Iris pigment epithelial cell (primary cell): ENCODE results near the gene COL5A1.

Source experiments
- DNase-seq: peaks from one replicate; pipeline ENCODE4 v3.0.0-alpha.2; 2011; ENCODE audit warnings: low read depth

COL5A1 gene

DNA sequence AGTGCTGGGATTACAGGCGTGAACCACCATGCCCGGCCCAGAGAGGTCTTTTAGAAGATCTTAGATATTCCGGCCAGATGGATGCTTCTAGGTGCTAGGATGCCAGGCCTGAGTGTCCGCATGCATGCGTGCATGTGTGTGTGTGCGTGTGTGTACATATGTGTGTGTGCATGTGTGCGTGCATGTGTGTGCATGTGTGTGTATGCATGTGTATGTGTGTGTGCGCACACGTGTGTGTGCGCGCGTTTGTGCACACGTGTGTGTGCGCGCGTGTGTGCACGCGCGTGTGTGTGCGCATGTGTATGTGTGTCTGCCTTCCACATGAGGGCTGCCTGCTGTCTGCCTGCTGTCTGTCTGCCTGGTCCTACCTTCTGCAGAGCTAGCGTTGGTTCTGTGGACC lies 151.0 kb downstream of the COL5A1 start:
- DNase-seq = no peak

DNA sequence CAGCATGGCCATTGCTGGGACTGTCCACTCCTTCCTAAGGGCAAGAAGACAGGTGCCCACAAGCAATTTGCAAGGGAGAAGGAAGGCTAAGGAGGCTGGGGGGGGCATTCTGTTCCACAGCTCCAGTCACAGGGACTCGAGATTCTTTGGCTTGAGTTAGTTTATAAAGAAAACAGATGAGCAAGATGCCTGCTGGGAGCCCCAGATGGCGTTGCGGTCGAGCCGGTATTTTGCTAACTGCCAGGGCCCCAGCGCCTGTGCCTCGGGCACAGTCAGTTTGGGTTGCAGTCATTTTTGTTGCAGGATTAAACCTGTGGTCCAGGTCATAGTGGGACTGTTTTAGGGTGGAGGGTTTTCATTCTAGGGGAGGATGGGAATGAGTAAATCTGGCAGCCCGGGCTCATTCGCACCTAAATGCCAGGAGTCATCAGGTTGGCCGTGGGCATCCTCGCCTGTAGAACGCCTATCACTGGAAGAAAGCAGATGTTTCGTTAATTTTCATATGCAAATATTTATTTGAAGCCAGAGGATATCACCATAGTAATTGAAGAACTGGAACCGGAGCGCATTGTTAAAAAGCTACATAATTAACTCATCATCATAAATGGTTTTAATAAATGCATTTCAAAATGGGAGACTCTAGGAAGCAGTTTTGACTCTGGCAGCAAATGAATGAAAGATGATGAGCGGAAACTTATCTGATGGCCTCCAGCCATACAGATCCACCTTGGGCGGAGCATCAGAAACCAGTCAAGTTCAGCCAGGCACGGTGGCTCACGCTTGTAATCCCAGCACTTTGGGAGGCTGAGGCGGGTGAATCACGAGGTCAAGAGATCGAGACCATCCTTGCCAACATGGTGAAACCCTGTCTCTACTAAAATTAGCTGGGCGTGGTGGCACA lies 151.9 kb downstream of the COL5A1 start:
- DNase-seq = no peak

DNA sequence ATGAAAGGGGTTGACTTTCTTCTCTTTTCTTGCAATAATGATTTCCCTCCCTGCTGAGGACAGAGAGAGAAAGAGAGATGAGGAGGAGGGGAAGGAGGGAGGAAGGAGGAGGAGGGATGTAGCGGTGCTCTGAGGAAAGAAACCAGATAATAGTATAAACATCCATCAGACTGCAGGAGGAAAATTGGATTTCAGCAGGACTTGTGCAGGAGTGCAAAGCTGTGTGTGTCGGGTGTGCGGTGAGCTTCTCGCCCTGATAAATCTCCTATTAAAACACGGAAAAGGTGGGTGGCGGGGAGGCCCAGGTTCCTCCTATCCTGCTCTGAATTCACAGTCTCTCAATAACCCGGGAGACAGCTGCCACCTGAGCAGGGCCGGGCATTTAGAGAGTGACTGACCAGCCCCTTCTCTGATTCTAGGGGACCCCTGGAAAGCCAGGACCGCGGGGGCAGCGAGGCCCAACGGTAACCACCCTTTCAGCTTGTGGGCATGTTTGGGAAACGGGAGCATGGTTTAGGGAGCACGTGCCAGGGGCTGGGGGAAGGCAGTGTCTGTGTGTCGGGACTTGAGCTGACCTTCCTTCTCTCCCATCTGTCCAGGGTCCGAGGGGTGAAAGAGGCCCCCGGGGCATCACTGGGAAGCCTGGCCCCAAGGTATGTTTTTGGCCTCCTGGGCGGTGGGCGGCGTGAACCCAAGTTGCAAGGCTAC lies 153.2 kb downstream of the COL5A1 start:
- no peak for DNase-seq

DNA sequence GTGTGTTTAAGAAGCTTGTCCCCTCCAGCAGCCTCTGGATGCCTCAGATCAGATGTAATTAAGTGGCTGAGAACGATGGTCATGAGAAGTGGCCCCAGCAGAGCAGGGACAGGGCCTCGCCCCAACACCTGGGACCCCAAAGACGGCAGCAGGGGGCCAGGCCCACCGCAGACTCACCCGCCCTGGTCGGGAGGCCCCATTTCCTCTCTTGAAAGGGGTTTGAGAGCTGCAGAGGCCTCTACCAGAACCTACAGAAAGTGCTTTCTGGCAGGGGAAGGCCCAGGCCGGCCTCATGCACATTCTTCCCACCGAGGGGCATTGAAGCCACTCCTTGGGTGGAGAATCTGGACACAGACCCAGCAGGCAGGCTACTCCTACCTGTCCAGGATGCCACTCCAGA lies 153.8 kb downstream of the COL5A1 start:
- no peak for DNase-seq

DNA sequence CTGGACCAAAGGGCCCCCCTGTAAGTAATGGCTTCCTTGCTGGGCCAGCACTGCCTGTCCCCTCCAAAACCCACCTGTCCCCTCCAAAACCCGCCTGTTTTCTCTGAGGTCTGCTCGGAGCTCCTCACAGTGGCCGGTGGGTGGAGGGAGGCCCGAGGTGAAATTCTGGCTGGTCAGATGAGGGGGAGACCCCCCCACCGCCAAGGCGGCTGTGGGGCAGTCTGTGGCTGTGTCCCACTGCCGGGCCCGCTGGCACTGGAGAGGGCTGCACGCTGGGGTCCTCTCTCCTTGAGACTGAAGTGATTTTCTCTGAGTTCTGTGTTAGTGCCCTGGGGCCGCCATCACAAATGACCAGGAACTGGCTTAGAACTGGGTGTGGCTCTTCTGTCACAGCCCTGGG lies 155.3 kb downstream of the COL5A1 start:
- DNase-seq = no peak

DNA sequence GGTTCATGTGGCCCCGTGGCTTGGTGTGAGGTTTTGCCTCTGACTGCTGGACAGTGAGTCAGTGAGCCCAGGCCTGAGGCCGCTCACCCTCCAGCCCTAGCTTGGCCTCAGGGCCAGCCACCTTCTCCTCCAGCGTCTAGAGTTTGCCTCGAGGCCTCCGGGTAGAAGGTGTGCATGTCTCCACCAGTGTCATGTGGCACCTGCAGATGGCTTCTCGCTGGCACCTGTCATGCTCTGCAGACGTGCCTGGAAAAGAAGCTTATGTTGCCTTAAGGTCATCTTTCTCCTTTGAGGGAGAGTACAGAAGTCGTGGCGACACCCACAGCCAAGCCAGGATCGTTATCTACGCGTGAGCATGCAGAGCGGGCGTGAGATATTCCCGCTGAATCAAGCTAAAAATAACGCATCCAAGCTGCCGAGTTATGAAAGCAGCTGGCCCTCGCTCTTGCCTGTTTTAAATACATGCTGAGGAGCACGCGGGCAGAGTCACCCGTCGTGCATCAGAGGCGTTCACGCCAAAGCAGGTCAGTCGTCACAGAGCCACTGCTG lies 159.3 kb downstream of the COL5A1 start:
- DNase-seq = no peak

DNA sequence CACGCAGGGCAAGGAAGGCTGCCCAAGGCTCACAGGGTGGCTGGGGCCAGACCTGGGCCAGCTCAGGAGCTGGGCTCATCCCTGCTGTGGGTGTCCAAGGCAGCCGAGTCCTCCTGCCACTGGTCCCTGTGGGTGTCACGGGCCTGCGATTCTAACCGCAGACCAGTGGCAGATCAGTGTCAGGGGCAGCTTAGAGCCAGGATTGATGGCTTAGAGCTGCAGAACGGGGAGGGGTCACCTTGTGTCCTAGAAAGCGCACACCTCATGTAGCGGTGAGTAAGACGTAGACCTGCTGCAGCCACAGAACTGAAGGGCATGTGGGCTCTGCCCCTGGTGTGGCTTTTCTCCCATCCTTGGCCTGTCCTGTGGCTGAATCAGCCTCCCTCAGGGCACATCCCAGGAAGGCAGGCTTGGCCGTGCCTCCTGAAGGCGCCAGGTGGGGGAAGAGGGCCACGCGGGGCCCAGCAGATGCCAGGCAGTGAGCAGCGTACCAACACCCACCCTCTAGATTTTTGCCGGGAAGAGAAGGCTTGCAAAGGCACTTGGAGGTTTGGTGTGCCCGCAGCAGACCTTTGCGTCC lies 160.7 kb downstream of the COL5A1 start:
- DNase-seq = no peak

DNA sequence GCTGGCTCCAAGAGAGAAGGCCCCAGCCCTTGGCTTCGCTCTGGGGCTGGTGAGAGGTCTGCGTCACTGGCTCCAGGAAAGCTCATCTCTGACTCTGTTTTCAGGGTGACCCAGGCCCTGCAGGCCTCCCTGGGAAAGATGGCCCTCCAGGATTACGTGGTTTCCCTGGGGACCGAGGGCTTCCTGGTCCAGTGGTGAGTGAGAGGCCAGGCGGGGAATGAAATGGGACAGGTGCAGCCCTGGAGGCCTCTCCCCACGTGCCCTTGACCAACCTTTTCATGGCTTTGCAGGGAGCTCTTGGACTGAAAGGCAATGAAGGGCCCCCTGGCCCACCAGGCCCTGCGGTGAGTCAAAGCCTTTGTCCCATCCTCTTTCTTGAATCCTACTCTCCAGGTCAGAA lies 163.3 kb downstream of the COL5A1 start:
- DNase-seq = no peak

DNA sequence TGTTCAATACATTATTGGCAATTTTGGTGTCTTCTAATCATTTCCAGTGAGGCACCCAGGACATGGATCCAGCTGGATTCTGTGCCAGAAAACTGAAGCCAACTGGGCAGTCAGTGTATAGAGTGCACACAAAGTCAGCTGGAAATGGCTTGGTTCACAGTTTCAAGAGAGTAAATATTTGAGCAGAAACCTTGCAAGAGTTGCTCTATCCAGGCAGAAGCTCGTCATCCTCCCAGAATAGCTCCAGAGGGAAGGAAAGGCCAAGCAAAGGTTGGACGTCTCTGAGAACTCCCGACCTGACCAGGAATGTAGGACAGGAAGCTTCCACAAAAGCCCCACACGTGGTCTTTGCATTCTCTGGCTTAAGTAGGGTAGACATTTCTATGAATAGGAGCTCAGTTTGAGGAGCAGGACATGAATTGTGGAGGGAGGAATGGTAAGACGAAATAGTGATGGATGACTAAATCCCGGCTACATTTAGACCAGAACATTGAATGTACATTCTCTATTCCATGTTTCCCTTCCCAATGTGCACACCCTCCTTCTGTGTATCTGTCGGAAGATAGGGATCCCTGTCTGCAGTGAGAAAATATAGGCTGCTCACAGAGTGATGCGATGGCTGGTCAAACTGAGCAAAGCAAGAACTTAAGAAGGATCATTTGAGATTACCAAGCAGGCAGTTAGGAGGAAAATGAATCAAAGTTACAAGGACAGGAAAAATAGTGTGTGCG lies 166.3 kb downstream of the COL5A1 start:
- peak; percentile 60 for DNase-seq

DNA sequence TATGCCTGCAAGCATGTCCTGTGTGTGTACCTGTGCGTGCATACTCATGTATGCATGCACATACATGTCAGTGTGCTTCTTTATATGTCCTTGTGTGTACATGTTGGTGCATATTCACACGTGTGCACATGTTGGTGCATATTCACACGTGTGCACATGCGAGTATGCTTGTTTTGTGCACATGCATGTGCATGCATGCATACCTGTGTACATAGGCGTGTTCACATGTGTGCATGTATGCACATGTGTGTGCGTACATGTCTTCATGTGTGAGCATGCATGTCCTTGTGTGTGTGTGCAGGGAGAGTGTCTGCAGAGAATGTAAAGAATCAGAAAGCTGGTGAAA lies 166.8 kb downstream of the COL5A1 start:
- no peak for DNase-seq

DNA sequence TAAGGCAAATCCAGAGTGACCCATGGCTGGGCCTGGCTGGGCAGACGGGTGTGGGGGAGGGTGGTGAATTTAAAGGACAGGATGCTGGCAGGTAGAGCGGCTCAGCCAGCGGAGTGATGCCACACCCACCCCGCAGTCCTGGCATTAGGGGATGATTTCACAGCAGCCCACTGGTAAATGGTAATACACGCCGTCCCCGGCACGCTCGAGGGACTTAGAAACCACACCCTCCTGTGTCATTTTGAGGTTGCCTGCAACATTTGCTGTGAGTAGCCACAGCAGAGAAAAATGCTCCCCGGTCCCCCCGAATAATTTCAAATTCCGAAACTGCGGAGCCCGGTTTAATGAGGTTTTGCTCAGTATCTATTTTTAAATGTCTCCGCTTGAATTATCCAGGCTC lies 167.7 kb downstream of the COL5A1 start:
- DNase-seq = no peak

DNA sequence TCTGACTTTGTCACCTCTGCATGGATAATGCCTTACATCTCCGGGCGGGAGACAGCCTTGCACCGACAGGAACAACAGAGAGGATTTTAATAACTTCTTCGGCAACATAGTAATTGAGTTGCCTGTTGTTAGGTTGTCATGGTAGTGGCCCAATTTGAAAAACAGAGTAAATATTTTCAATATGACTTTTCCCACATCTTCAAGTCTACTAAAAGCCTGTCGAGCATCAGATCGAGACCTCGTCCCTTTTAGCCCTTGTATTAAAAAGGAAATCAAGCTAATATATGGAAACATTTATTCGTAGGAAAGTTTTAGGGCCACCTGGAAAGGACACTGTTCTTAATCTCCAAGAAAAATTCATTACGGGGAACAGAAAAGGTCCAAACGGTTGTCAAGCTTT lies 168.2 kb downstream of the COL5A1 start:
- DNase-seq = no peak

DNA sequence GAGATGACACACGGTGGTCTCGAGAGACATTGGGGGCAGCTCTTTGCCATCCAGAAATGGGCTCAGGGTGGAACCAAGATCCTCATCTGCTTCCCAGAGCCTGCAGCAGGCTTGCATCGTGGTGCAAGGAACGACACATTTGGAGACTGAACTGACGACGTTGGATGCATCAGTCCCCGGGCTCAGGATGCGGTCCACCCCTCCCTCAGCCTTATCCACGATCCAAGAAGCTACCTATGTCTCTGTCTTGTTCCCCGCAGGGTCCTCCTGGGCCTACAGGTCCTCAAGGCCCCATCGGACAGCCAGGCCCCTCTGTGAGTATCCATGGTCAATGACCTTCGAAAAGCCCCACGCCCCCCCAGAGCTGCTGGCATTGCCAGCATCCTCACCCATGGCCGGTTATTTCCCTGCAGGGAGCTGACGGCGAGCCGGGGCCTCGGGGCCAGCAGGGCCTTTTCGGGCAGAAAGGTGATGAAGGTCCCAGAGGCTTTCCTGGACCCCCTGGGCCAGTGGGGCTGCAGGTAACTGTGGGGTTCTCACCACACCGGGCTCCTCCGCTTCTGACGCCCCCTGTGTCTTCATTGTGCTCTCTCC lies 169.6 kb downstream of the COL5A1 start:
- DNase-seq = no peak

DNA sequence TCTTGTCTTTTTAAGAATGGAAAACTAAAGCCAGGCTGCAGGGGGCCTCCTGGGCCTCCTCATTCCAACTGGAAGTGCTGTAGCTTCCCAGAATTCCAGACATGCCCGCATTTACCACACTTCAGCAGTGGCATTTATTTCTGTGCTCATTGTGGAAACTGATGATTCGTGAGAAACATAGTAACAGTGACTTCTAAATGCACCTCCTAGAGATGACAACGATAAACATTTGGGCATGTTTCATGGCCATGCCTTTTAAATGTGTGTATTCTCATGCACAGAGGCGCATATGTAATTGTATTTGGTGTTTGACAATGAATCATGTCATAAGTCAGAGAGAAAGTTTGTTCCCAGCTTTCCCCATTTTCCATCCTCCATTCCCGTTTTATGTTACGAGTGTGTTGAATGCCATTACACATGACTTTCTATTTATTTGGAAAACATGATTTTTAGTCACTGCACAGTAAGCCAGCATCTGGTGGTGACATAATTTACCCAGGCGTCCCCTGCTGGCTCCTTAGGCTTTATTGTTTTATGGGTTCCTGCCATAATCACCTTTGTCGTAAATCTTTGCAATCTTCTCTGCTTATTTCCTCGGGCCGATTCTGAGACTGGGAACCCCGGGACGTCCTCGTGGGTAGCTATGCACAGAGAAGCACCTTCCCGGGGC lies 170.2 kb downstream of the COL5A1 start:
- peak; percentile 36 for DNase-seq

DNA sequence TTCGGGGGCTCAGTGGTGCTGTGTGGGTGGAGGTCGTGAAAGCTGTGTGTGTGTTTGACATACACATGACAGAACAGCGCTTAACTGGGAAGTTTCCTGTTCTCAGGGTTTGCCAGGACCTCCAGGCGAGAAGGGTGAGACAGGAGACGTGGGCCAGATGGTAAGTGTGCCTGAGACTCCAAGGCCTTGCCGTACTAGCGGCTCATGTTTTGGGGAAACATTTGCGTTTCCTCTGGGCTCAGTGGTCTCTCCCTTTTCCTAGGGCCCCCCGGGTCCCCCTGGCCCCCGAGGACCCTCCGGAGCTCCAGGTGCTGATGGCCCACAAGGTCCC lies 170.7 kb downstream of the COL5A1 start:
- no peak for DNase-seq

DNA sequence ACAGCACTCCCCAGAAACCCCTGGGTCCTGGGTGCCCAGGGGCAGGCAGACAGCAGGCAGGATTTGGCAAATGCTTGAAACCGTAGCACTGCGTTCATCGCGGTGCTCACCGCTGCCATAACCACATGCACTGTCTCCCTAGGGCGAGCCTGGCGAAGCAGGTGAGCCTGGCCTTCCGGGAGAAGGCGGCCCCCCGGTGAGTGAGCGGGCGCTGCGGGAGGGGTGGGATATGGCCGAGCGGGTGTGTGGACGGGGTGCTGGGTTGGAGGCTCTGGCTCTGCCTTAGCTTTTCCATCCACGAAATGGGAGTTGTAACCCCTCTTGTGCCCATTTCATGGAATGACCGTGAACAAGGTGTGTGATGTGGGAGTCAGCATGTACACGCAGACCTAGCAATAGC lies 172.2 kb downstream of the COL5A1 start:
- DNase-seq = no peak

DNA sequence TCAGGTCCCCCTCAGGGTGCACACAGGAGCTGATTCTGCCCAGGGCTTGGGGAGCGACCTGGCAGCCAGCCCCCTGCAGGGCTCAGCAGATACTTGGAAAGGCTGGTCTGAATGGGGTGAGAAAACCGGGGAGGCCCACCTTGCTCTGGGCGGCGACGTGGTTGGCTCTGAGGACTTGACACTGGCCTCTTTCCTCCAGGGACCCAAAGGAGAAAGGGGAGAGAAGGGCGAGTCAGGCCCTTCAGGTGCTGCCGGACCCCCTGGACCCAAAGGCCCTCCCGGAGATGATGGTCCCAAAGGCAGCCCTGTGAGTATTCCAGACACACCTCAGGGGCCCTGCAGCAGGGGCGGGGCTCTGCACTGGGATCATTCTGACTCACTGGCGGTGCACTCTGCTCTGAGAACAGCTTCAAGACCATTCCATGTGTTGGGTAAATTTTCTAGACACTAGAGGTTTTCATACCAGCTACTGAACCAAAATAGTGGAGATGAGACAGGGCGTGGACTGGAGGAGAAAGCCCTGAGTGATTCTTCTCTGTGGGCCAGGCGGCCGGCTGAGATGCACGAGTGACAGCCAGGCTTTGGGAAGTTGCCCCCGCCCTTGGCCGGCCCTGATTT lies 173.1 kb downstream of the COL5A1 start:
- DNase-seq = peak; percentile 43

DNA sequence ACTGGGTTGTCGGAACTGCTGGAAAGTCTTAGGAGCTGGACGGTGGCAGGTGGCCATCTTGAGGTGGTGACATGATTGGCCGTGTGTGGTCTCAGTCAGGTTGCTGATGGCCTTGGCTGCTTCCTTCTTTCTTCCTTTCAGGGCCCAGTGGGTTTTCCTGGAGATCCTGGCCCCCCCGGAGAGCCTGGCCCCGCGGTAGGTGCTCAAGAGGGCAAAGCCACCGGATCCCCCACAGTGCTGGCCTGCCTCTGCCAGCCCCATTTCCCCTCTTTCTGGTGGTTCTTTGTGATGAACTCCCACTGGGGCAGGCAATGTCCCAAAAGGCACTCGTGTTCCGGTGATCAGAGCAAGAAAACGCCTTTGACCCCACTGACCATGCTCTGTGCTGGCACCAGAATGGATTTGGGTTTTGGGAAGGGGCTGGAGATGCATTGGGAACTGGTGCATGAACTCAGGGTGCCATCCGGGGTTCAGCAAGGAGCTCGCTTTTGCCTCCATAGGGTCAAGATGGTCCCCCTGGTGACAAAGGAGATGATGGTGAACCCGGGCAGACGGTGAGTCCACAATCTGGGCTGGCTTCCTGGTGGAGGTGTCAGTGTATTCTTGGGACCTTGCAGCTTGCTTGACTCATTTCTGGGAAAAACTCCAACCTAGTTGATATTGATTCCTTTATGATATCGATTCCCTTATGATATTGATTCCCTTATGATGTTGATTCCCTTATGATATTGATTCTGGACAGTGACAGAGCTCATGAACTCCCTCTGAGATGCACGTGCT lies 174.0 kb downstream of the COL5A1 start:
- no peak for DNase-seq

DNA sequence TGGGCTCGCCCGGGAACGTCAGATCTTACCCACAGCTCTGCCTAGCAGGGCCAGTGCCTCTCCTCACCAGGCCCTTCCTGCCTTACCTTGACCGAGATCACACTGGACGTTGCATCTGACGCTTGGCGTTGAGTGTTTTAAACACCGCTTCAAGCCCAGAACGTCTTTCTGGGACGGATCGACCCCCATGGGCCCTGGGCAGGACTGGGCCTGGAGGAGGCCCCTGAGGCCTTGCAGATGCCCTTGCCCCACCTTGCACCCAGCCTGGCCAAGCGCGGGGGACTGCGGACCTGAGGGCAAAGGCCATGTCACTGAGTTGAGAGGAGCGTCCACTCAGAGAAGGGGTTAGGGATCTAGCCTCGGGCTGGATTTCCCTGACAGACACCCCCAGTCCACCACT lies 174.7 kb downstream of the COL5A1 start:
- DNase-seq = no peak

DNA sequence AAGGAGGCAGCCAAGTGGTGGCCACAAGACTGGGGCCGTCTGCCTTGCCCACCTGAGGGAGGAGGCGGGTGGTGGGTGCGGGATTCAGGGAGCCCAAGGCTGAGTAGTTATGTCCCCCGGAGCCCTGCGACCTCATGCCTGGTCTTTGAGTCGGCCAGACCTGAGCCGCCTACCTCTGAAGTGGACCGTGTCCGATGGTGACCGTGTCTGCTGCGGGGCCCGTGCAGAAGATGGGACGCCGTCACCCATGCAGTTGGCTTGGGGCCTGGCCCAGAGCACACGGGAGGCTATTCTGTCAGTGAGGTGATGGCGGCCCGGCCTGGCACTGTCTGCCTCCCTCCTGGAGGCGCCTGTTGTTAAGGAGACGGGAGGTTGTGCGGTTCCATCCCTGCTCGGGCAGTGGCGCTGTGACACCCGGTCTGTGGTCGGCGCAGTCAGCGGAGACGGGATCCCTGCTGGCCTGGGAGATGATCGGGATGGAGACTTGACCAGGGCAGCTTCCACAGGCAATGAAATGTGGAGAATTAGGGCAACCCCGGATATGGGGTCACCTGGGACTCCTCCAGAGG lies 176.5 kb downstream of the COL5A1 start:
- no peak for DNase-seq
